Liver (tissue), 9 donors: ENCODE measurements around the gene HMOX2. TPM values are rescaled to one million over a fixed set of nuclear protein-coding genes. Genes with fewer than 3 reads are reported as not detected.

Experiments
- DNase-seq: peaks from one replicate; pipeline ENCODE4 v3.0.0-alpha.2; 2017; ENCODE audit warnings: low spot score
- H3K27ac ChIP-seq, 2 donors: one replicate each; pipeline ENCODE4 v1.7.0; 2013; ENCODE audit warnings: inconsistent platforms in 2 of 2, low read length in 2 of 2, control low read depth in 1 of 2, low read depth in 1 of 2, mild to moderate bottlenecking in 1 of 2
- H3K27me3 ChIP-seq, 4 donors: one replicate each; pipeline versions ENCODE4 v1.6.1 to v1.7.0; 2013; ENCODE audit warnings: low read length in 3 of 4, inconsistent platforms in 1 of 4, mild to moderate bottlenecking in 1 of 4, moderate library complexity in 1 of 4; ENCODE audit not compliant: control insufficient read depth in 4 of 4, insufficient read depth in 4 of 4
- H3K36me3 ChIP-seq, 4 donors: one replicate each; pipeline versions ENCODE4 v1.6.1 to v1.7.0; 2013; ENCODE audit warnings: low read length in 3 of 4, mild to moderate bottlenecking in 3 of 4, low read depth in 1 of 4, moderate library complexity in 1 of 4; ENCODE audit not compliant: control insufficient read depth in 4 of 4, insufficient read depth in 3 of 4
- H3K4me1 ChIP-seq, 4 donors: one replicate each; pipeline versions ENCODE4 v1.6.1 to v1.7.0; 2013; ENCODE audit warnings: low read length in 3 of 4, mild to moderate bottlenecking in 3 of 4, moderate library complexity in 1 of 4; ENCODE audit not compliant: control insufficient read depth in 4 of 4, insufficient read depth in 4 of 4
- H3K4me3 ChIP-seq, 3 donors: one replicate each; pipeline versions ENCODE4 v1.6.1 to v1.7.0; 2013; ENCODE audit warnings: low read length in 3 of 3, control low read depth in 1 of 3, low read depth in 1 of 3, mild to moderate bottlenecking in 1 of 3
- H3K9ac ChIP-seq, 2 donors: one replicate each; pipeline ENCODE4 v1.7.0; 2013; ENCODE audit warnings: low read length in 2 of 2, mild to moderate bottlenecking in 2 of 2, moderate library complexity in 2 of 2, control low read depth in 1 of 2, low read depth in 1 of 2
- H3K9me3 ChIP-seq, 4 donors: one replicate each; pipeline versions ENCODE4 v1.6.1 to v1.7.0; 2013; ENCODE audit warnings: low read length in 3 of 4; ENCODE audit not compliant: control insufficient read depth in 4 of 4
- ATF3 ChIP-seq: IDR thresholded peaks from 2 replicates; pipeline ENCODE4 v1.6.1; 2016; ENCODE audit warnings: antibody characterized with exemption
- CTCF ChIP-seq: fragments of 150-350 bp; IDR thresholded peaks from 2 replicates; pipeline ENCODE4 v1.5.1; 2017; ENCODE audit warnings: improper control_type of control experiment, low read depth, low read length; ENCODE audit not compliant: missing input control
- EGR1 ChIP-seq, 2 donors: IDR thresholded peaks; 2 replicates each; pipeline ENCODE4 v1.6.1; 2016 to 2018; ENCODE audit warnings: antibody characterized with exemption in 2 of 2, low read depth in 2 of 2
- FOXA1 ChIP-seq: IDR thresholded peaks from 2 replicates; pipeline ENCODE4 v1.6.1; 2016; ENCODE audit warnings: antibody characterized with exemption
- FOXA2 ChIP-seq: IDR thresholded peaks from 2 replicates; pipeline ENCODE4 v1.6.1; 2016; ENCODE audit warnings: antibody characterized with exemption
- HNF4A ChIP-seq, 2 donors: conservative IDR thresholded peaks; 2 replicates each; pipeline ENCODE4 v1.6.1; 2016; ENCODE audit warnings: antibody characterized with exemption in 2 of 2, mild to moderate bottlenecking in 2 of 2
- HNF4G ChIP-seq: IDR thresholded peaks from 2 replicates; pipeline ENCODE4 v1.6.1; 2016; ENCODE audit warnings: antibody characterized with exemption
- JUND ChIP-seq, 2 donors: IDR thresholded peaks; 2 replicates each; pipeline ENCODE4 v1.6.1; 2016; ENCODE audit warnings: antibody characterized with exemption in 2 of 2
- MAX ChIP-seq: IDR thresholded peaks from 2 replicates; pipeline ENCODE4 v1.6.1; 2016; ENCODE audit warnings: antibody characterized with exemption
- NR2F2 ChIP-seq: IDR thresholded peaks from 2 replicates; pipeline ENCODE4 v1.6.1; 2016; ENCODE audit warnings: antibody characterized with exemption
- RAD21 ChIP-seq, 2 donors: IDR thresholded peaks; 2 replicates each; pipeline ENCODE4 v1.6.1; 2016; ENCODE audit warnings: antibody characterized with exemption in 2 of 2, mild to moderate bottlenecking in 2 of 2
- REST ChIP-seq: IDR thresholded peaks from 2 replicates; pipeline ENCODE4 v1.6.1; 2016; ENCODE audit warnings: antibody characterized with exemption, mild to moderate bottlenecking
- RXRA ChIP-seq, 2 donors: IDR thresholded peaks; 2 replicates each; pipeline ENCODE4 v1.6.1; 2017 to 2018; ENCODE audit warnings: antibody characterized with exemption in 2 of 2, mild to moderate bottlenecking in 1 of 2
- SP1 ChIP-seq: IDR thresholded peaks from 2 replicates; pipeline ENCODE4 v1.6.1; 2018; ENCODE audit warnings: antibody characterized with exemption, mild to moderate bottlenecking
- TAF1 ChIP-seq: conservative IDR thresholded peaks from 2 replicates; pipeline ENCODE4 v1.6.1; 2016; ENCODE audit warnings: antibody characterized with exemption, mild to moderate bottlenecking
- YY1 ChIP-seq: IDR thresholded peaks from 2 replicates; pipeline ENCODE4 v1.6.1; 2016; ENCODE audit warnings: antibody characterized with exemption, mild to moderate bottlenecking
- ZBTB33 ChIP-seq: IDR thresholded peaks from 2 replicates; pipeline ENCODE4 v1.6.1; 2016; ENCODE audit warnings: antibody characterized with exemption
- WGBS: extraction: QIAGEN DNeasy Blood & Tissue Kit; methylation state at CpG from one replicate; pipeline ENCODE4 v1.1.7; 2013; 5-methylcytosine and 5-hydroxymethylcytosine counted together
- polyA plus RNA-seq, 2 donors: library from polyadenylated mRNA; stranded (reverse) in 1 of 2; unstranded in 1 of 2; fragments of 200-250 nt in 1 of 2; fragments of >200 nt in 1 of 2; fragmentation: Nextera tagmentation in 1 of 2; extraction: Ambion mirVana in 1 of 2; gene quantifications; one replicate each; pipeline versions ENCODE4 v1.2.1 to v1.2.3, GENCODE V29; 2013 to 2015
- total RNA-seq, 2 donors: library from RNA; depleted of rRNA; stranded (reverse); fragments of >200 nt; gene quantifications; one replicate each; pipeline ENCODE4 v1.2.3, GENCODE V29; 2014
- donor health status: healthy.
- donor health status: healthy.
- donor health status: healthy.
- donor health status: healthy.
- donor health status: healthy.

HMOX2 gene
- total and polyA plus RNA-seq, 4 donors = 11.4 to 81.5 (median 61.5) TPM

GRCh38 chr16:4508806-4509205, 32.6 kb downstream of the HMOX2 start:
- WGBS = 97% methylated on average over 3 of the region's 3 CpGs
- no peak overlapping the region for H3K4me3 ChIP-seq
- no peaks in the 10 kb centered on the region for H3K27me3 ChIP-seq
- no peak overlapping the region for H3K27ac ChIP-seq
- DNase-seq = no peak
- no peaks in the 10 kb centered on the region for H3K9me3 ChIP-seq
- peaks cover 22 to 47% (median 30%) of the 10 kb centered on the region in 4 donors for H3K36me3 ChIP-seq
- TF ChIP-seq EGR1 (IDR thresholded peaks at IDR 0.05; ENCODE audit: low read depth in 2 of 2) (no peak), FOXA2 (no peak), RXRA (IDR thresholded peaks at IDR 0.05) (no peak), REST (no peak), YY1 (no peak), CTCF (no peak), HNF4G (no peak), JUND (IDR thresholded peaks at IDR 0.05) (no peak), ATF3 (no peak), HNF4A (conservative IDR thresholded peaks at IDR 0.05) (no peak)
- H3K9ac ChIP-seq = no peak overlapping the region
- peaks cover 0 to 5% (median 1%) of the 10 kb centered on the region in 4 donors for H3K4me1 ChIP-seq

- peaks cover 22 to 47% (median 30%) of the 10 kb centered on the region in 4 donors for H3K36me3 ChIP-seq
- H3K27me3 ChIP-seq = no peaks in the 10 kb centered on the region
- DNase-seq = no peak
- H3K4me3 ChIP-seq = no peak overlapping the region
- 91% methylated on average over 8 of the region's 8 CpGs for WGBS
- no peak overlapping the region for H3K27ac ChIP-seq
- H3K9me3 ChIP-seq = no peaks in the 10 kb centered on the region
- H3K9ac ChIP-seq = no peak overlapping the region
- peaks cover 0 to 10% (median 3%) of the 10 kb centered on the region in 4 donors for H3K4me1 ChIP-seq
- TF ChIP-seq HNF4G (no peak), EGR1 (IDR thresholded peaks at IDR 0.05; ENCODE audit: low read depth in 2 of 2) (no peak), ATF3 (no peak), JUND (IDR thresholded peaks at IDR 0.05) (no peak), YY1 (no peak), NR2F2 (no peak), REST (no peak), RAD21 (IDR thresholded peaks at IDR 0.05) (no peak), FOXA2 (no peak), SP1 (no peak), ZBTB33 (no peak), RXRA (IDR thresholded peaks at IDR 0.05) (no peak), HNF4A (conservative IDR thresholded peaks at IDR 0.05) (no peak), CTCF (no peak), TAF1 (no peak), FOXA1 (no peak), MAX (no peak)
Observed at GRCh38 chr16:4509420-4509819, 33.2 kb downstream of the HMOX2 start.
